Measurements from ENCODE around the gene POLD3.

The POLD3 gene

DNA sequence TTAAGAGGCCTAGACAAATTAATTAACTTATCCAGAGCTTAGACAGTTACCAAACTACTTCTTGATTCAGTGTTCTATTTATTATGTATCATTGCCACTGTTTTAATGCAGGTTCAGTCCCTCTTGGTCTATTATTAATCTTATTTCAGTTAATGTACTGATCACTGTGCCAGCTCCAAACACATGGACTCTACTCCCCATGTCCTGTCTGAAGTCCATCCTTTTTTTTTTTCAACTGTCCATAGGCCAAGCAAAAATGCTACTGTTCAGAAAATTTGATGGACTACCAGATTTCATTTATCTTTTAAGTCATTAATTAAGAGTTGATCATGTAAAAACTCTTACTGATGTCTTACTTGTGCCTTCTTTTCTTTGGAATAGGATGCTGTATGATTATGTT lies 11.9 kb downstream of the POLD3 start:
- Histone ChIP-seq H3K79me2 (ENCODE audit: low read length) (peaks cover 8% of the 10 kb centered on the region), H2AFZ (ENCODE audit: low read depth, low read length) (no peak overlapping the region), H3K9ac (ENCODE audit: low read length) (no peak overlapping the region), H3K9me3 (ENCODE audit: insufficient read depth, low read length) (no peaks in the 10 kb centered on the region), H3K27me3 (ENCODE audit: low read depth, low read length) (no peaks in the 10 kb centered on the region), H3K4me2 (ENCODE audit: low read length) (no peak overlapping the region), H3K36me3 (replicated peaks; ENCODE audit: low read depth, low read length) (peaks cover 51% of the 10 kb centered on the region), H3K4me3 (ENCODE audit: low read length) (no peak overlapping the region), H3K4me1 (ENCODE audit: low read length) (peaks cover 11% of the 10 kb centered on the region), H3K27ac (ENCODE audit: low read length) (no peak overlapping the region), H4K20me1 (ENCODE audit: insufficient read depth, low read length) (peaks cover 5% of the 10 kb centered on the region; the same call in 1 of the 2 replicates)
- TF ChIP-seq EZH2phosphoT487 (IDR thresholded peaks at IDR 0.05; ENCODE audit: low read depth), result no peak
- TF ChIP-seq, protein P1, sequence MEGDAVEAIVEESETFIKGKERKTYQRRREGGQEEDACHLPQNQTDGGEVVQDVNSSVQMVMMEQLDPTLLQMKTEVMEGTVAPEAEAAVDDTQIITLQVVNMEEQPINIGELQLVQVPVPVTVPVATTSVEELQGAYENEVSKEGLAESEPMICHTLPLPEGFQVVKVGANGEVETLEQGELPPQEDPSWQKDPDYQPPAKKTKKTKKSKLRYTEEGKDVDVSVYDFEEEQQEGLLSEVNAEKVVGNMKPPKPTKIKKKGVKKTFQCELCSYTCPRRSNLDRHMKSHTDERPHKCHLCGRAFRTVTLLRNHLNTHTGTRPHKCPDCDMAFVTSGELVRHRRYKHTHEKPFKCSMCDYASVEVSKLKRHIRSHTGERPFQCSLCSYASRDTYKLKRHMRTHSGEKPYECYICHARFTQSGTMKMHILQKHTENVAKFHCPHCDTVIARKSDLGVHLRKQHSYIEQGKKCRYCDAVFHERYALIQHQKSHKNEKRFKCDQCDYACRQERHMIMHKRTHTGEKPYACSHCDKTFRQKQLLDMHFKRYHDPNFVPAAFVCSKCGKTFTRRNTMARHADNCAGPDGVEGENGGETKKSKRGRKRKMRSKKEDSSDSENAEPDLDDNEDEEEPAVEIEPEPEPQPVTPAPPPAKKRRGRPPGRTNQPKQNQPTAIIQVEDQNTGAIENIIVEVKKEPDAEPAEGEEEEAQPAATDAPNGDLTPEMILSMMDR (IDR thresholded peaks at IDR 0.05; ENCODE audit: low read depth, low read length), result no peak

DNA sequence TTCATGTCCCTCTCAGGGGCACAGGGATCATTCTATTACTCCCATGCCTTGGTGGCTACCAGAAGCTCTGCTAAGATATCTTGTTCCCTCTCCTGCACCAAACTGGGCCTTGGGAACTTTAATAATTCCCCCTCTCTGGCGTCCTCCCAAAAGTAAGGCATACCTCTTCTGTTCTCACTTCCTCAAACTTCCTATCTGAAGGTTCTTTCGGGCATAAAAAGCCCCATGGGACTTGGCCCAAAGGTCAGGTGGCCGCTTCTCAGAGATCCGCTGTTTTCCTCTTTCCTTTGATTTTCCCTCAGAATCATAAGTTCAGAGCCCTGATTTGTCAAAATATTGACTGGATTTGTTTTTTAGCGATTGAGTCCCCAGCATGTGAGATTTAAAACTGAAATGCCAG lies 13.0 kb downstream of the POLD3 start:
- no peak for TF ChIP-seq EZH2phosphoT487 (IDR thresholded peaks at IDR 0.05; ENCODE audit: low read depth)
- TF ChIP-seq, protein P1 (IDR thresholded peaks at IDR 0.05; ENCODE audit: low read depth, low read length), result no peak
- Histone ChIP-seq H4K20me1 (ENCODE audit: insufficient read depth, low read length) (peaks cover 5% of the 10 kb centered on the region; the same call in 1 of the 2 replicates), H2AFZ (ENCODE audit: low read depth, low read length) (no peak overlapping the region), H3K9ac (ENCODE audit: low read length) (no peak overlapping the region), H3K27ac (ENCODE audit: low read length) (0 out of 2 replicates have a peak overlapping the region, but pooled peaks have one; percentile 8), H3K4me3 (ENCODE audit: low read length) (no peak overlapping the region), H3K4me1 (ENCODE audit: low read length) (peaks cover 11% of the 10 kb centered on the region), H3K9me3 (ENCODE audit: insufficient read depth, low read length) (no peaks in the 10 kb centered on the region), H3K27me3 (ENCODE audit: low read depth, low read length) (no peaks in the 10 kb centered on the region), H3K36me3 (replicated peaks; ENCODE audit: low read depth, low read length) (peaks cover 53% of the 10 kb centered on the region), H3K4me2 (ENCODE audit: low read length) (no peak overlapping the region), H3K79me2 (ENCODE audit: low read length) (peaks cover 14% of the 10 kb centered on the region)

DNA sequence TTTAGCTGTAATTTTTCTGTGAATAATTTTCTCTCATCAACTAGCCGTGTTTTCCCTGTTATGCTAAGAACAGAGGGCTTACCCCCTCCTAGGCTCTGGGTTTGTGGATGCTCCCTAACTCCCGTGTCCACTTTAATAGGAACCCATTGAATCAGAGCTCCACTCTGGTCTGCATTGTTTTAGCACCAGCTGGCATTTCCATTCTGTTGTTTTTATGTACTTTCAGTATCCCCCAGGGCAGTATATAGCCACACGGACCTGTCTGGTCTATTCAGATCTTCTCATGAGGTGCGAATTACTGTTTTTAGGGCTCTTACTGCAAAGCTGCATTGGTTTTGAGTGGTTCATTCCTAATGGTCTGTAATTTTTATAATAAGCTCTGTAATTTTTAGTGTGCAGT lies 16.0 kb downstream of the POLD3 start:
- TF ChIP-seq EZH2phosphoT487 (IDR thresholded peaks at IDR 0.05; ENCODE audit: low read depth), result no peak
- TF ChIP-seq, protein P1 (IDR thresholded peaks at IDR 0.05; ENCODE audit: low read depth, low read length), result no peak
- no peaks in the 10 kb centered on the region for H3K27me3 ChIP-seq (ENCODE audit: low read depth, low read length)
- H3K4me2 ChIP-seq (ENCODE audit: low read length), result no peak overlapping the region
- no peak overlapping the region for H2AFZ ChIP-seq (ENCODE audit: low read depth, low read length)
- H3K79me2 ChIP-seq (ENCODE audit: low read length), result peaks cover 14% of the 10 kb centered on the region
- H3K9me3 ChIP-seq (ENCODE audit: insufficient read depth, low read length), result no peaks in the 10 kb centered on the region
- peaks cover 16% of the 10 kb centered on the region for H3K4me1 ChIP-seq (ENCODE audit: low read length)
- no peak overlapping the region for H3K27ac ChIP-seq (ENCODE audit: low read length)
- no peaks in the 10 kb centered on the region for H4K20me1 ChIP-seq (ENCODE audit: insufficient read depth, low read length)
- H3K4me3 ChIP-seq (ENCODE audit: low read length), result no peak overlapping the region
- H3K9ac ChIP-seq (ENCODE audit: low read length), result no peak overlapping the region
- H3K36me3 ChIP-seq (replicated peaks; ENCODE audit: low read depth, low read length), result peaks cover 61% of the 10 kb centered on the region

DNA sequence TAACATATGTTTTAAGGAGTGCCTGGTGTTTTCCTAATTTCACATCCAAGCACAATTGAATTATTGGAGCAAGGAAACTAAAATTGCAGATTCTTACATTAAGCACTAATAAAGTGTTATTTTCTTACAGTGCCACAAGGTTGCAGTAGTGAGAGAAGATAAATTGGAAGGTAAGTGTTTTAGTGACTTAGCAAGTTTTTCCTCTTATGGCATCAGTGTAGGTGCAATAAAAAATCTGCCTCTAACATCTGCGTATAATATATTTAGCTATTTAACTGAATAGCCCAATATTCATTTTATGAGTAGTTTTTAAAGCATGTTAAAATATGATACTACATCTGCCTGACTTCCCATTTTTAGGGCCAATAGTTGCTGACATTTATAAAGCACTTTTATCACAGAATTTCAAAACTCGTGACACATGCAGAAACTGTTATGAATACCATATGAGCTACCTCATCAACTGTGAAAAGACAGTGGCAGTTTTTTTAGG lies 19.0 kb downstream of the POLD3 start:
- TF ChIP-seq, protein P1 (IDR thresholded peaks at IDR 0.05; ENCODE audit: low read depth, low read length), result peak; percentile 66
- no peak for TF ChIP-seq EZH2phosphoT487 (IDR thresholded peaks at IDR 0.05; ENCODE audit: low read depth)
- Histone ChIP-seq H3K4me2 (ENCODE audit: low read length) (no peak overlapping the region), H4K20me1 (ENCODE audit: insufficient read depth, low read length) (no peaks in the 10 kb centered on the region), H3K27ac (ENCODE audit: low read length) (0 out of 2 replicates have a peak overlapping the region, but pooled peaks have one; percentile 7), H3K4me3 (ENCODE audit: low read length) (no peak overlapping the region), H3K36me3 (replicated peaks; ENCODE audit: low read depth, low read length) (peaks cover 49% of the 10 kb centered on the region), H3K79me2 (ENCODE audit: low read length) (peaks cover 14% of the 10 kb centered on the region), H3K4me1 (ENCODE audit: low read length) (peaks cover 6% of the 10 kb centered on the region; the same call in 1 of the 2 replicates), H3K27me3 (ENCODE audit: low read depth, low read length) (no peaks in the 10 kb centered on the region), H2AFZ (ENCODE audit: low read depth, low read length) (no peak overlapping the region), H3K9ac (ENCODE audit: low read length) (no peak overlapping the region), H3K9me3 (ENCODE audit: insufficient read depth, low read length) (no peaks in the 10 kb centered on the region)
